Transverse colon (tissue), 4 donors: Measurements from ENCODE around the gene DNAJC5. TPM values are rescaled to one million over a fixed set of nuclear protein-coding genes. Genes with fewer than 3 reads are reported as not detected.
A peak's percentile ranks its signal among the peaks of the same experiment; 100 is the strongest.

Experiments
- DNase-seq: peaks from one replicate; pipeline ENCODE4 v3.0.0-alpha.2; 2019
- H3K27ac ChIP-seq, 4 donors: fragments of 200-600 bp; sonication (generic); 2 replicates each; pipeline ENCODE4 v1.5.1; 2016 to 2018; ENCODE audit warnings: inconsistent platforms in 4 of 4
- H3K27me3 ChIP-seq: fragments of 200-600 bp; sonication (generic); 2 replicates; pipeline ENCODE4 v1.5.1; 2017; ENCODE audit warnings: inconsistent platforms
- H3K36me3 ChIP-seq, 4 donors: fragments of 200-600 bp; sonication (generic); 2 replicates each; pipeline ENCODE4 v1.5.1; 2017 to 2019; ENCODE audit warnings: inconsistent platforms in 4 of 4
- H3K4me1 ChIP-seq, 4 donors: fragments of 200-600 bp; sonication (generic); 2 replicates each; pipeline ENCODE4 v1.5.1; 2017 to 2020; ENCODE audit warnings: inconsistent platforms in 4 of 4
- H3K4me3 ChIP-seq, 4 donors: fragments of 200-600 bp; sonication (generic); 1 replicate in 1 of 4; 2 replicates in 3 of 4; pipeline versions ENCODE4 v1.5.1 to v1.6.1; 2017 to 2019; ENCODE audit warnings: inconsistent platforms in 4 of 4
- H3K9me3 ChIP-seq, 2 donors: fragments of 200-600 bp; sonication (generic); 2 replicates each; pipeline ENCODE4 v1.5.1; 2017 to 2019; ENCODE audit warnings: inconsistent platforms in 2 of 2
- EP300 ChIP-seq: sonication (generic); formaldehyde crosslinking; IDR thresholded peaks from one replicate; pipeline ENCODE4 v1.6.1; 2017; ENCODE audit warnings: antibody characterized with exemption, low read depth
- POLR2A ChIP-seq: fragments of 450-650 bp; IDR thresholded peaks from one replicate; pipeline ENCODE4 v1.6.1; 2016; ENCODE audit warnings: antibody characterized with exemption, mild to moderate bottlenecking, moderate library complexity
- POLR2AphosphoS5 ChIP-seq, 3 donors: sonication (generic); formaldehyde crosslinking; IDR thresholded peaks; one replicate each; pipeline ENCODE4 v1.6.1; 2016; ENCODE audit warnings: antibody characterized with exemption in 3 of 3
- WGBS, 2 donors: methylation state at CpG; one replicate each; pipeline ENCODE4 v1.1.5; 2018; ENCODE audit warnings: low coverage in 1 of 2; 5-methylcytosine and 5-hydroxymethylcytosine counted together
- in situ Hi-C, 4 donors: fragments of 200-750 bp; cut with MboI; loops; one replicate each; pipeline versions ENCODE4 v1.15.0 to v1.15.1; 2017; ENCODE audit warnings: low sequenced_read_pairs in 3 of 4, low pct_ligation_motif_present in 1 of 4, low pct_unique_long_range_greater_than_20kb in 1 of 4
- intact Hi-C: fragments of 100-400 bp; cut with DNase I; formaldehyde crosslinking; loops from one replicate; pipeline ENCODE4 v1.15.1; 2023; ENCODE audit warnings: low total_unique reads
- total RNA-seq, 4 donors: library from RNA; depleted of rRNA; stranded (reverse); fragments of >200 nt; gene quantifications; one replicate each; pipeline ENCODE4 v1.1.0, GENCODE V29; 2016
- TF ChIP-seq, protein P1 (sequence below), 5 experiments: fragments of 200-600 bp in 3 of 5; fragments of 450-650 bp in 2 of 5; sonication (generic) in 3 of 5; IDR thresholded peaks; 1 replicate in 2 of 5; 2 replicates in 3 of 5; pipeline ENCODE4 v1.5.1; 2016 to 2017; ENCODE audit warnings: antibody characterized with exemption in 5 of 5, inconsistent platforms in 3 of 5, mild to moderate bottlenecking in 2 of 5, moderate library complexity in 1 of 5

The DNAJC5 gene
- total RNA-seq, 4 donors from 2014 or later, result 59.9 to 77.3 (median 71.4) TPM

DNA sequence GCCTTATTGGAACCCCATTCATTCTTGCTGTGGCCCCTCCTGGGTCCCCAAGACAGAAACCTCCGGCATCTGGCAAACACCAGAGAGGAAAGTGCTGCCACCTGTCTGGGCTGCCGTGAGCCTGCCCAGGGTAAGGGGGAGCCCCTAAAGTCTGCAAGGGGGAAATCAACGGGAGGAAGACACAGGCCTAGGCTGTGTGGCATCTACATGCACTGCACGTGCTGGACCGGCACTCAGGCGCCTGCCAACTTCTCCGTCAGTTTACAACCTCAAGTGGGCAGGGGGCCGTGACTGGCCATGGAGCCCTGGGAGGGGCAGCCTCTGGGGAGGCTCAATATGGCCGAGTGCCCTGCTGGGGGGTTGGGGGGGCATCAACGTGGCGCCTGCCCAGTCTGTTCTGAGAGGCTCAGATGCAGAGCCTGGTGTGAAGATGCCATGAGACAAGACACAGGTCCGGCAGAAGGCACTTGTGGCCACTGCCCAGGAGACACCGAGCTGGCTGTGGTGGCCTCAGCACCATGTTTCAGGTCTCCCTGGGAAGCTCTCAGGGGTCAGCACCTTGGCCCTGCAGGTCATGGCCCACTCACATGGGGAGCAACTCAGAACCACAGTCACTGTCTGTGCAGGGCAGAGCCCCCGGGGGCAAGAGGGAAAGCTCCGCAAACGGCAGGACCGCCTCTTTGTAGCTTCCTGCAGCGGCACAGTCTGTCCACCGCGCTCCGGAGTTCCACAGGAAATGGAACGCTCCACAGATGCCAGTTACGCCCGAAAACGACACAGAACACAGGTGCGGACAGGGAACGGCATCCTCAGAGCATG, 52.9 kb downstream of the DNAJC5 start:
- no peaks in the 10 kb centered on the region for H3K9me3 ChIP-seq
- TF ChIP-seq POLR2A, result no peak
- TF ChIP-seq EP300, result no peak
- no peak for TF ChIP-seq POLR2AphosphoS5 (IDR thresholded peaks at IDR 0.05)
- TF ChIP-seq, protein P1, sequence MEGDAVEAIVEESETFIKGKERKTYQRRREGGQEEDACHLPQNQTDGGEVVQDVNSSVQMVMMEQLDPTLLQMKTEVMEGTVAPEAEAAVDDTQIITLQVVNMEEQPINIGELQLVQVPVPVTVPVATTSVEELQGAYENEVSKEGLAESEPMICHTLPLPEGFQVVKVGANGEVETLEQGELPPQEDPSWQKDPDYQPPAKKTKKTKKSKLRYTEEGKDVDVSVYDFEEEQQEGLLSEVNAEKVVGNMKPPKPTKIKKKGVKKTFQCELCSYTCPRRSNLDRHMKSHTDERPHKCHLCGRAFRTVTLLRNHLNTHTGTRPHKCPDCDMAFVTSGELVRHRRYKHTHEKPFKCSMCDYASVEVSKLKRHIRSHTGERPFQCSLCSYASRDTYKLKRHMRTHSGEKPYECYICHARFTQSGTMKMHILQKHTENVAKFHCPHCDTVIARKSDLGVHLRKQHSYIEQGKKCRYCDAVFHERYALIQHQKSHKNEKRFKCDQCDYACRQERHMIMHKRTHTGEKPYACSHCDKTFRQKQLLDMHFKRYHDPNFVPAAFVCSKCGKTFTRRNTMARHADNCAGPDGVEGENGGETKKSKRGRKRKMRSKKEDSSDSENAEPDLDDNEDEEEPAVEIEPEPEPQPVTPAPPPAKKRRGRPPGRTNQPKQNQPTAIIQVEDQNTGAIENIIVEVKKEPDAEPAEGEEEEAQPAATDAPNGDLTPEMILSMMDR (IDR thresholded peaks at IDR 0.05), result no peak
- peak overlapping the region; percentile 82 to 93 (median 84) for H3K27ac ChIP-seq
- H3K4me3 ChIP-seq, result no peak overlapping the region
- no peaks in the 10 kb centered on the region for H3K27me3 ChIP-seq
- DNase-seq, result no peak
- intact Hi-C loops, result no loop called here
- peaks cover 46 to 51% (median 48%) of the 10 kb centered on the region in 4 donors for H3K4me1 ChIP-seq
- WGBS, 2 donors, result 27 to 44% methylated on average over 9 to 27 of the region's 27 CpGs
- peaks cover 0 to 21% (median 7%) of the 10 kb centered on the region in 4 donors for H3K36me3 ChIP-seq
- in situ Hi-C loops, result no loop called here

DNA sequence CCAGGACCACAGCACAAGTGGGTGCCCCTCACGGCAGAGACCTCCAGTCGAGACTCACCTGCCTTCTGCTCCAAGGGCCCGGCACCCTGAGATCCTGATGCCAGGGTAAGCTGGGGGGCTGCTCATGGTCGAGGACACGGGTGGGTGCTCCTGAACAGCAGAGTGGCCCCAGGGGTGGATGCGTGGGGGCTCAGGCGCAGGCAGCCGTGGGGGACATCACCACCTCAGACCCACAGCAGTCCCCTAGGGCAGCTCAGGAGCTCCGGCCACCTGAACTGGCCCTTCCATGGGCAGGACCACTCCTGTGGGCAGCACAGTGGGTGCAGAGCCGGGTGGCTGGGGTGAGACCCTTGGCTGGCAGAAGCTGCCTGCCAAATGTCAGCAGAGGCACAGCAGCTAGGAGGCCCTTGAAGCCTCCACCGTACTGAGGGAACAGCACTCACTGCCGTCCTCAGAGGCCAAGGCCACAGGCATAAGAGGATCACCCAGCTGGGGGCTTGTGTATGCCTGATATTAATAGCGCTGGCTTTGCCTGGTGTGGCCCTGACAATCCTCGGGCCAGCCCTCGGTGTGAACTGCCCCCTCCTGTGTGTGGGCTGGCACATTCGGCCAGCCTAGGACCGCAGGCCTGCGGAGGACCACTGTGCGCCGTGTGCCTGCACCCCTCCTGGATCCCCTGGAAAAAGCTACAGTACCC, 55.9 kb downstream of the DNAJC5 start:
- TF ChIP-seq, protein P1 (IDR thresholded peaks at IDR 0.05), result no peak
- no peak for TF ChIP-seq POLR2AphosphoS5 (IDR thresholded peaks at IDR 0.05)
- no peak for TF ChIP-seq POLR2A
- no peak for TF ChIP-seq EP300
- intact Hi-C loops, result no loop called here
- Histone ChIP-seq H3K27ac (peak overlapping the region; percentile 82 to 93 (median 84)), H3K4me3 (no peak overlapping the region), H3K4me1 (peaks cover 64 to 73% (median 70%) of the 10 kb centered on the region in 4 donors), H3K36me3 (peaks cover 0 to 4% (median 0%) of the 10 kb centered on the region in 4 donors), H3K9me3 (no peaks in the 10 kb centered on the region), H3K27me3 (no peaks in the 10 kb centered on the region)
- WGBS, 2 donors, result 78% methylated on average over 19 of the region's 20 CpGs; no CpG with 5 or more reads in 1 of the 2 donors
- in situ Hi-C loops, result no loop called here
- DNase-seq, result no peak

DNA sequence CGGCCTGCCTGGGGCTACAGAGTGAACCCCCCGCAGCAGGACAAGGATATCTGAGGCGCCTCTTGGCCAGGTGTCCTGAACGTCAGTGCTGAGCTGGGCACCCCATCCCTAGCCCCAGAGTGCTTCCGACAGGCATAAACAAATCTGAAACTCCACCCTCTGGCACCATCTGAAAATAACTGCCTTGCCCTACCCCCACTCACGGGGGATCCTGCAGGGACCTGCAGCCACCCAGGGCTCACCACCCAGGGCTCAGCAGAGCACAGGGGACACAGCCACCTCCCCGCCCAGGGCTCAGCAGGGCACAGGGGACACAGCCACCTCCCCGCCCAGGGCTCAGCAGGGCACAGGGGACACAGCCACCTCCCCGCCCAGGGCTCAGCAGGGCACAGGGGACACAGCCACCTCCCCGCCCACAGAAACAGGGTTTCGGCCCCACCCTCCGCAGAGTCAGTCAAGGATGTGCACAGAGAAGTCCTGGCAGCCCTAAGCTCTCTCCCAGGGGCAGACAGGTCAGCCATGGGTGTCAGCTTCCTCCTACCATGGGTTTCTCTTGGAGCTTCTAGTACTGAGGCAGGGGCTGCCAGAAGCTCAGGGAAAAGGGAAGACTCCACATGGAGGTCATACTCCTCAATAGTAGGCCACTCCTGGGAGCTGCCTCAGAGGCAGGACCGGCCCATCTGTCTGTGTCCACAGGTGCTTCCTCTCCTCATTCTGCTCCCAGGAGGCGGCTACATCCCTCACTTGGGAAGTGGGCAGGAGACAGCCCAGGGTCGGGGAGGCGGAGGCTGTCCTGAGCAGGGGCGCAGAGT, 56.7 kb downstream of the DNAJC5 start:
- in situ Hi-C loops (no loop called here), intact Hi-C loops (no loop called here)
- Histone ChIP-seq H3K9me3 (no peaks in the 10 kb centered on the region), H3K36me3 (no peaks in the 10 kb centered on the region), H3K4me3 (no peak overlapping the region), H3K27me3 (no peaks in the 10 kb centered on the region), H3K4me1 (peaks cover 64 to 74% (median 70%) of the 10 kb centered on the region in 4 donors), H3K27ac (peak overlapping the region; percentile 82 to 93 (median 84))
- 66% methylated on average over 12 of the region's 17 CpGs; no CpG with 5 or more reads in 1 of the 2 donors for WGBS, 2 donors
- DNase-seq, result peak; percentile 77
- TF ChIP-seq, protein P1 (IDR thresholded peaks at IDR 0.05), result no peak
- TF ChIP-seq EP300 (no peak), POLR2A (peak; percentile 38), POLR2AphosphoS5 (IDR thresholded peaks at IDR 0.05) (peak in 1 of 3 donors; percentile 59)
